GM18502 (cell line): ENCODE results near the gene TSSK6.

Experiments used
- ATAC-seq: cut with Tn5 transposase; IDR thresholded peaks from one replicate; pipeline ENCODE4 v1.9.1; 2021; ENCODE audit warnings: mild to moderate bottlenecking; ENCODE audit not compliant: unreplicated experiment, poor library complexity

TSSK6 gene

GRCh38 chr19:19514881-19515641, at the start of gene TSSK6:
Gene TSSK6 (minus strand): TSS chr19:19515548. CDS start chr19:19515427, 121 bp downstream.
- ATAC-seq, result no peak

GRCh38 chr19:19563348-19563848, 48.0 kb upstream of the TSSK6 start:
- no peak for ATAC-seq

GRCh38 chr19:19562665-19563347, 47.5 kb upstream of the TSSK6 start:
- ATAC-seq, result no peak

GRCh38 chr19:19561946-19562664, 46.8 kb upstream of the TSSK6 start:
- ATAC-seq, result no peak

GRCh38 chr19:19559931-19560330, 44.6 kb upstream of the TSSK6 start:
- ATAC-seq, result no peak

GRCh38 chr19:19558636-19559035, 43.3 kb upstream of the TSSK6 start:
- ATAC-seq, result no peak

- ATAC-seq, result no peak
These were observed 42.7 kb upstream of the TSSK6 start for GRCh38 chr19:19558055-19558454.

GRCh38 chr19:19554074-19555023, 39.0 kb upstream of the TSSK6 start:
- ATAC-seq, result no peak

GRCh38 chr19:19553670-19554069, 38.3 kb upstream of the TSSK6 start:
- ATAC-seq, result no peak

GRCh38 chr19:19552798-19553197, 37.5 kb upstream of the TSSK6 start:
- ATAC-seq, result no peak

- ATAC-seq, result no peak
These were observed 36.5 kb upstream of the TSSK6 start for GRCh38 chr19:19551853-19552192.

- ATAC-seq, result no peak
These were observed 35.9 kb upstream of the TSSK6 start for GRCh38 chr19:19550972-19551852.

- no peak for ATAC-seq
These were observed 35.2 kb upstream of the TSSK6 start for GRCh38 chr19:19550485-19550929.

- ATAC-seq, result no peak
These were observed 34.6 kb upstream of the TSSK6 start for GRCh38 chr19:19549804-19550464.

- no peak for ATAC-seq
These were observed 33.8 kb upstream of the TSSK6 start for GRCh38 chr19:19548915-19549759.

- ATAC-seq, result no peak
These were observed 32.5 kb upstream of the TSSK6 start for GRCh38 chr19:19547674-19548336.

GRCh38 chr19:19546751-19547162, 31.4 kb upstream of the TSSK6 start:
- no peak for ATAC-seq
